CD1c-positive myeloid dendritic cell (primary cell): ENCODE results near the gene TMEM179B.

Source experiments
- DNase-seq: peaks from one replicate; pipeline ENCODE4 v3.0.0-alpha.2; 2016; ENCODE audit errors: extremely low spot score

Gene TMEM179B

GRCh38 chr11:62832336-62833234 lies 45.4 kb downstream of the TMEM179B start, which contains the start of gene TEX54:
Gene TEX54 (minus strand): TSS chr11:62832841.
- DNase-seq = peak; percentile 42

DNA sequence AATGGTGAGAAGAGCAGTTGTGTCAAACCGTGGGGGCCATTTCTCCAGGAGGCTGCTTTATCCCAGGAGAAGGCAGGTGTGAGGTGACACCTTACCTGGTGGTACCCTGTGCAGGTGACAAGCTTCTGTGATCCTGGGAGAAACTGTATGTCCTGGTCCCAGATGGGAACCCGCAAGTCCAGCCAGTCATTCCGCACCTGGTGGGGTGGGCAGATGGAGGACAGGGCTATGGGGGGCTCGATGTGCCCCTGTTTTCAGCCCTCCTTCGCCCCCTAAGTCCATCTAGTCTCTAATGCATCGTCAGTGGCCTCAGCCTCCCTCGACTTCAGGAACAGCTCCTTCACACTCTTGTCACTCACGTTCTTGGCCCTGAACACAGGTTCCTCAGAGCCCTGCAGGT lies 48.1 kb downstream of the TMEM179B start:
- DNase-seq = no peak

DNA sequence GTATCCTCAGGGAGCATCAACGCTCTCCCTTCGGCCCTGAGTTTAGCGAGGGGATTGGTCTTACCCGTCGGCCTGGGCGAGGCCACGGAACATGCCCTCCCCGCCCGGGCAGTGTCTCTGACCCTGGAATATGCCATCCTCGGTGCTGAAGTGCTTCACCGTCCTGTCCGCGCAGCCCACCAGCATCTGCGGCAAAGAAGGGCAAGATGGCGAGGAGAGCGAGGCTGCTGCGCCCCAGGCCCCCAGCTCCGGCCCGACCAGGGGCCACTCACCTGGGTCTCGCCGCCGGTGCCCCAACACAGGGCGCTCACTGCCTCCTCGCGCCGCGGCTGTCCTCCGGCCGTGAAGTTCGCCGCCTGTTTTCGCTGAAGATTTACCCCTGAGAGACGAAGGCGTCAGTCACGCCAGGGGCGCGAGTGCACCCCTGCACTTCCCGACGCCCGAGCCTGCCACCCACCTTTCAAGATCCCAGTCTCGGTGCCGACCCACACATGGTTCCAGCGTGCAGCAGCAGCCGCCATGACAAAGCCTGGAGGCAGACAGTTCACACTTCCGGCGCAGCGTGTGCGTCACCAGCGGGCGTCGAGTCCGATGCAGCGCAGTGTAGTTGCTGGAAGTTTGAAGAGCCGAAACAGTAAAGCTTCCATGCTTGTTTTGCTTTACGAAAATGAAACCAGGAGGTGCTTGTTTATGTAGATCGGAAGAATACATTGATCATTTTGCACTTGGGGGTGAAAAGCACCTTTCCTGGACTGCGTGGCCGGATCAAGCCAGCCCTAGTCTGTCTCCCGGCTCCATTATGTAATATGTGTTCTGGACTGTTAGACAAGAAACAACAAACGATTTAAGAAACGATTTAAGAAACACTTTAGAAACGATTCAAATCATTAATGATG lies 52.1 kb downstream of the TMEM179B start, which contains the start of gene WDR74:
TSS of gene WDR74 (minus strand) at position 541 of the 896 bp plus-strand sequence. CDS start at position 521, 20 bp downstream.
- DNase-seq = peak; percentile 98
